Measurements from ENCODE around the gene AMPD3. TPM values are rescaled to one million over a fixed set of nuclear protein-coding genes. Genes with fewer than 3 reads are reported as not detected.

The AMPD3 gene
- polyA plus RNA-seq, 1 donor, result 6.5 TPM

DNA sequence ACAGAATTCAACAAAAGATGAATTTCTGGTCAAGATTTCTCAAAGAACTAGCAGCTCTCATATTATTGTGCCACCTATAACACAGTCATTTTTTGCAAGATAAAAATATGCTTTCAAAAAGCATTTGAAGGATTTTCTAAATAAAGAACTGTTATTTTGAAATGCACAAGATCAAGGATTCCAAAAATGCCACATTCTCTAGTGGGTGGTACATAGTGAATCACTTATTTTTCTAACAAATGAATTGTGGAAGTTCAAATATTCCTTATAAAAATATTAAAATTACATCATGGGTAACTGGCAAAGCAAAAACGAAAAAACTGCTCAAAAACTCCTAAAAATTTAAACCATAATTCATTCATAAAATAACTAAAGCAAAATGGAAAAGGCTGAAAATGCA is 83.9 kb downstream of the AMPD3 start:
- DNase-seq, result no peak

- no peak for DNase-seq
Measured at GRCh38 chr11:10539339-10539738, 84.3 kb downstream of the AMPD3 start.

DNA sequence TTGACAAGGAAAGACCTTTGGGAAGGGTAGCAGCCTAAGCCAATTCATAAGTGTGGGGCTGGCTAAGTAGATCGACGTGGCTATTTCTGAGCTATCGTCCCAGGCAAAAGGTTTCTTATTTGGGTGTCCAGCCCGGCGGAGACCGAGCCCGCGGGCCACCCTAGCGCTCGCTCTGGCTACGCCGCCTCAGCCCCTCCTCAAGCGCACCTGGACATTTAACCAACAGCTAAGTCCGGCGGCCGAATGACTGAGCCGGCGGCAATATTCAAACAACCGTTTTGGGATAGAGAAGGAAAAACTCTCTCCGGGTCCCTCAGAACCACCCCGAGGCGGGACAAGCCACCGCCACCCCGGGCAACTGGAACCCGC is 85.5 kb downstream of the AMPD3 start:
- peak; percentile 47 for DNase-seq

DNA sequence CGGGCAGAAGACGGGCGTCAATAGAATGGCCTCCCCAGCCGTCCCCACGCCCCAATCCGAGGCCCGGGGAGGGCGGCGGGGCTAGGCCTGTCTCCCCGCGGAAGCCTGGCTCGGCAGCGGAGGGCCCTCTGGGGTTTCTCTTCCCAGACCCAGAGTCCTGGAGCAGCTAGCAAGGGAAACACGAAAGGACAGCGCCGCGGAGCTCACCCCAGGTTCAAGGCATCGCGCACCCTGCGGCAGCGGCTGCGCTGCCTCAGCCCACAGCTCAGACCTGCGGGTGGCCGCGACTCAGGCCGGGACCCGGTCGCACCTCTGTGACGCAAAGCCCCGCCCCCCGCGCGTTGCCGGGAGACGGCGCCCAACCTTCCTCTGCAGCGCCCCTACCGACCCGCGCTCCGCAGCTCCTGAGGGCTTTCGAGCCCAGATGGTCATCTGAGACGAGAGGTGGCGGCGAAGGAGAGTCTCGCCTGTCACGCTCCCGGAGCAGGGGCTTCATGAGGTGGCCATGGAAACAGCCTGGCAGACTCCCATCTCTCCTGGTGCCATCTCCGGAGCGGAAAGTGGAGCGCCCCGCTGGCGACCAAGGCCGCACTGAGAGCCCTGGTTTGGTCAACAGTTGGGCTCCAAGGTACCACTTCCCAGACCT is 86.0 kb downstream of the AMPD3 start, which contains the start of gene RNF141:
Gene RNF141 (minus strand): TSS at position 273 of the 646 bp plus-strand sequence. CDS start 7,029 bp downstream, outside the sequence.
- peak; percentile 95 for DNase-seq

DNA sequence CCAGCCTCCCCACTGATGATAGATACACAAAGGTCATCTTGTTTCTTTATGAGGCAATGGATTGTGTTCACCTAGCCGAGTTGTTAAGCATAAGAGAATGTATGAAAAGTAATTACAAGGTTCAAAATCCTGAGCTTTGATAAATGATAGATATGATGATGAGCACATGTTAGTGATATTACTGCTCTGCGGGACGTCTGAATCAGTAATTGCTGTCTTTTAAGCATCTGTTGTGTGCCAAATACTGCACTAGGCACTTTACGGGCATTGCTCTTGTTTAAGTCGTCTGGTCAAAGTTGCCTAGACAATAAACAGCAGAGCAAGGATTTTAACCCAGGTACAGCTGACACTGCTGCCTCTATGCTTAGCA is 86.5 kb downstream of the AMPD3 start:
- no peak for DNase-seq

- DNase-seq, result no peak
Measured at GRCh38 chr11:10542776-10543175, 87.7 kb downstream of the AMPD3 start.

DNA sequence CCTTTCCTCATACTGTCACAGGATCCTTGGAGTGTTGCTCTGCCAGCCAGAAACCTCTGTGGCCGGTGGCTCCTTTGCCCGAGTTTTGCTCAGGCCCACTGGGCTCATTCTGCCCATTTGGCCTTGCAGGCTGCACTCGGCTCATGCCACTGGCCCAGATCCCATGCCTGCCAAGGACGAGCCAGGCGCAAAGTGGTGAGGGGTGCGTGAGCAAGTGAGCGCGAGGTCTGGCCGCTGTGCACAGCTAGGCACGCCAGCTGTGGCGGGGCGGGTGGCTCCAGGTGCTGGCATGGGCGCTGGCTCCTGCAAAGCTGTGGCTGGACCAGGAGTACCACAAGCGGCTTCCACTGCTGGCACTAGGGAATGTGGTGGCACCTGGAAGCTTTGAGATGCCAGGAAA is 88.7 kb downstream of the AMPD3 start:
- no peak for DNase-seq

DNA sequence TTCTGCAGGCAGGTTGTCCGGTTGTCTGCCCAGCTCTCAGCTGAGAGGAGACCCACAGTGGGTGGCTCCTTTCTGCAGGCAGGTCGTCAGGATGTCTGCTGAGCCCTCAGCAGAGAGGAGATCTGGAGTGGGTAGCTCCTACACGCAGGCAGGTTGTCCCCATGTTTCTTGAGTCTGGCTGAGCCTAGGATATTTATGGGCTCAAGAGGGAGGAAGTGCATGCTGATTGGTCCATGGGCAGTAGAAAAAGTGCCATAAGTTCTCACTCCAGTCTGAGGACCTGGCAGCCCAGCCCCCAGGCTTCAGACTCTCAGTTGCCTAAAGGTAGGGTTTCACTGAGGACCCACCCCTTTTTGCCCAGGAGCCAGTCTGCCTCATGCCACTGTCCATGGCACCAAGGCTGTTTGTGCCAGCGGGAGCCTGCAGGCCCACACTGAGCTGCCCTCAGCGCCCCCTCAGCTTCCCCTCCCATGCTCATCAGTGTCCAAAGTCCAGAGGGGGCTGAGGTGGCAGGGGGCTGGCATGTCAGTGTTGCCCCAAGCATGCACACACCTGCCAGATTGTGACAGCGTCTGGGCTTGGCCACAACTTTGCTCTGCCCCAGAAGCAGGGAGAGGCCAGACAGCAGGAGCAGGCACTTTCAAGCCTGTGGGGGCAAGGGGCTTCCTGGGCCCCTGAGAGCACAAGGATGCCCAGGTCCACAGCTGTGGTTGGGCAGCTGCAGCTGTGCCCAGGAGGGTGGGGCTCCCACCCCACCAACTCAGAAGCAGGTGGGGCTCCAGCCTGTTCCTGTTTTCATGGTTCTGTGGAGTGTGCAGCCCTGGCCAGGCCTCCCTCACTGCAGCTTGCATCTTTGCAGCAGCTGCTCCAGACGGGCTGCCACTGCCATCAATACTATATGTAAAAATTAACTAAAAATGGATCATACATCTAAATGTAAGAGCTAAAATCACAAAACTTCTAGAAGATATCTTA is 89.7 kb downstream of the AMPD3 start:
- no peak for DNase-seq

- DNase-seq, result no peak
Measured at GRCh38 chr11:10550503-10551289, 95.6 kb downstream of the AMPD3 start.

DNA sequence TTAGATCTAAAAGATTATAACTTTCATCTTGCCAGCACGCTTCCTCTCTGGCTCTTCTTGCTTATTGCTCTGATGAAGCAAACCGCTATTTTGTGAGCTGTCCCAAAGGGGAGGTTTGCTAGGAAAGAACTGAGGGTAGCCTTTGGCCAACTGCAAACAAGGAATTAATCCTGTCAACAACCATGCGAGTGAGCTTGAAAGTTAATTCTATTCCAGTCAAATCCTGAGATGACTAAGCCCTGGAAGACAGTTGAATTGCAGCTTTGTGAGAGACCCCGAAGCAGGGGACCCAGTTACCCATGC is 96.2 kb downstream of the AMPD3 start:
- DNase-seq, result no peak

- no peak for DNase-seq
Measured at GRCh38 chr11:10551845-10552352, 96.8 kb downstream of the AMPD3 start.

GRCh38 chr11:10556590-10556989 is 101.5 kb downstream of the AMPD3 start:
- DNase-seq, result no peak

Other genes starting within 250 kb of the AMPD3 start
- 65.7 TPM for gene SBF2, start 161.0 kb upstream of the AMPD3 start, polyA plus RNA-seq (ENCODE audit: insufficient read length)
- 6.4 TPM for gene ADM, start 150.2 kb upstream of the AMPD3 start, polyA plus RNA-seq (ENCODE audit: insufficient read length)
- gene RNF141, start 85.9 kb downstream of the AMPD3 start, polyA plus RNA-seq (ENCODE audit: insufficient read length), result 45.1 TPM
- gene LYVE1, start 113.4 kb downstream of the AMPD3 start, polyA plus RNA-seq (ENCODE audit: insufficient read length), result 57.2 TPM
- gene IRAG1, start 238.5 kb downstream of the AMPD3 start, polyA plus RNA-seq (ENCODE audit: insufficient read length), result 12.0 TPM

All from left kidney (tissue), 2 donors.